GM23338 (cell line): Measurements from ENCODE around the gene CYP4F8. TPM values are rescaled to one million over a fixed set of nuclear protein-coding genes. Genes with fewer than 3 reads are reported as not detected.

ENCODE experiments used
- ATAC-seq: fragments of 200-7000 bp; cut with Tn5 transposase; 3 replicates; pipeline ENCODE4 v1.9.1; 2020
- DNase-seq: peaks from one replicate; pipeline ENCODE4 v3.0.0-alpha.2; 2015; ENCODE audit warnings: low spot score
- H2AFZ ChIP-seq: fragments of 200-600 bp; sonication (generic); 2 replicates; pipeline ENCODE4 v1.8.0; 2016; ENCODE audit warnings: antibody characterized with exemption, mild to moderate bottlenecking, moderate library complexity
- H3F3A ChIP-seq: fragments of 200-600 bp; sonication (generic); replicated peaks from 2 replicates; pipeline ENCODE4 v1.8.0; 2017; ENCODE audit warnings: antibody characterized with exemption, mixed run types, low read depth
- H3K27ac ChIP-seq: fragments of 200-600 bp; sonication (generic); 2 replicates; pipeline ENCODE4 v1.6.1; 2016; ENCODE audit warnings: low read depth
- H3K27me3 ChIP-seq: fragments of 200-600 bp; sonication (generic); 2 replicates; pipeline ENCODE4 v1.8.0; 2016; ENCODE audit warnings: mild to moderate bottlenecking, mixed run types, moderate library complexity; ENCODE audit not compliant: insufficient read depth
- H3K36me3 ChIP-seq: fragments of 200-600 bp; sonication (generic); 2 replicates; pipeline ENCODE4 v1.8.0; 2016; ENCODE audit warnings: mild to moderate bottlenecking; ENCODE audit not compliant: insufficient read depth
- H3K4me1 ChIP-seq: fragments of 200-600 bp; sonication (generic); 2 replicates; pipeline ENCODE4 v1.8.0; 2016; ENCODE audit warnings: mild to moderate bottlenecking, moderate library complexity; ENCODE audit not compliant: insufficient read depth
- H3K4me2 ChIP-seq: fragments of 200-600 bp; sonication (generic); 2 replicates; pipeline ENCODE4 v1.7.1; 2017; ENCODE audit warnings: mixed run types
- H3K4me3 ChIP-seq: fragments of 200-600 bp; sonication (generic); 2 replicates; pipeline ENCODE4 v1.6.1; 2016; ENCODE audit warnings: mixed run types
- H3K79me2 ChIP-seq: fragments of 200-600 bp; sonication (generic); replicated peaks from 2 replicates; pipeline ENCODE4 v1.8.0; 2017; ENCODE audit warnings: mild to moderate bottlenecking; ENCODE audit not compliant: insufficient read depth
- H3K9me2 ChIP-seq: fragments of 200-600 bp; sonication (generic); 2 replicates; pipeline ENCODE4 v1.8.0; 2017; ENCODE audit not compliant: insufficient read depth
- H4K20me1 ChIP-seq: fragments of 200-600 bp; sonication (generic); replicated peaks from 2 replicates; pipeline ENCODE4 v1.8.0; 2017; ENCODE audit warnings: mild to moderate bottlenecking; ENCODE audit not compliant: insufficient read depth
- H3K27ac Mint-ChIP-seq: 2 replicates; pipeline ENCODE4 v1.8.0; 2020; ENCODE audit warnings: inconsistent platforms, mild to moderate bottlenecking, moderate library complexity, mixed read lengths
- H3K27me3 Mint-ChIP-seq: 3 replicates; pipeline ENCODE4 v1.8.0; 2022; ENCODE audit warnings: low read depth, mild to moderate bottlenecking, moderate library complexity, mixed read lengths, inconsistent platforms; ENCODE audit not compliant: insufficient read depth, poor library complexity
- H3K36me3 Mint-ChIP-seq: 3 replicates; pipeline ENCODE4 v1.8.0; 2021; ENCODE audit warnings: low read depth, mild to moderate bottlenecking, inconsistent platforms, moderate library complexity, mixed read lengths
- H3K4me1 Mint-ChIP-seq: 3 replicates; pipeline ENCODE4 v1.8.0; 2020; ENCODE audit warnings: mild to moderate bottlenecking, inconsistent platforms, mixed read lengths
- H3K4me3 Mint-ChIP-seq: 3 replicates; pipeline ENCODE4 v1.8.0; 2021; ENCODE audit warnings: moderate library complexity, mild to moderate bottlenecking, inconsistent platforms, mixed read lengths
- H3K9me3 Mint-ChIP-seq: 3 replicates; pipeline ENCODE4 v1.8.0; 2020; ENCODE audit warnings: moderate library complexity, mild to moderate bottlenecking, inconsistent platforms, mixed read lengths
- CREB1 ChIP-seq: fragments of 250-450 bp; sonication (Bioruptor Pico); IDR thresholded peaks from 2 replicates; pipeline ENCODE4 v1.5.0; 2020; ENCODE audit warnings: low read depth, mild to moderate bottlenecking, moderate library complexity
- CTCF ChIP-seq, 2 experiments: fragments of 200-600 bp in 1 of 2; sonication (generic) in 1 of 2; conservative IDR thresholded peaks; 2 replicates each; pipeline versions ENCODE4 v1.5.1 to v1.6.1; 2016 to 2017; ENCODE audit warnings: antibody characterized with exemption in 2 of 2, low read depth in 2 of 2, mild to moderate bottlenecking in 2 of 2, moderate library complexity in 1 of 2
- JUNB ChIP-seq: IDR thresholded peaks from one replicate; pipeline ENCODE4 v1.6.1; 2016; ENCODE audit warnings: antibody characterized with exemption; ENCODE audit not compliant: unreplicated experiment
- NANOG ChIP-seq: IDR thresholded peaks from 2 replicates; pipeline ENCODE4 v1.6.1; 2016; ENCODE audit warnings: antibody characterized with exemption, borderline replicate concordance
- POLR2AphosphoS5 ChIP-seq: IDR thresholded peaks from 2 replicates; pipeline ENCODE4 v1.6.1; 2016; ENCODE audit warnings: antibody characterized with exemption, low read depth
- STAT1 ChIP-seq: IDR thresholded peaks from one replicate; pipeline ENCODE4 v1.6.1; 2016; ENCODE audit warnings: antibody characterized with exemption; ENCODE audit not compliant: unreplicated experiment
- ZNF114 ChIP-seq: fragments of 250-450 bp; sonication (Bioruptor Pico); IDR thresholded peaks from 2 replicates; pipeline ENCODE4 v1.5.0; 2020; ENCODE audit warnings: mild to moderate bottlenecking, moderate library complexity
- ZNF462 ChIP-seq: fragments of 250-450 bp; sonication (Bioruptor Pico); IDR thresholded peaks from 2 replicates; pipeline ENCODE4 v1.5.0; 2020; ENCODE audit warnings: mild to moderate bottlenecking, moderate library complexity
- polyA plus RNA-seq: library from polyadenylated mRNA; unstranded; fragments of >200 nt; fragmentation: Nextera tagmentation; extraction: Ambion mirVana; gene quantifications from 2 replicates; pipeline ENCODE4 v1.2.1, GENCODE V29; 2016
- total RNA-seq: library from RNA; depleted of rRNA; stranded (reverse); fragments of >200 nt; shearing (Covaris generic); gene quantifications from 2 replicates; pipeline ENCODE4 v1.2.3, GENCODE V29; 2014
- TF ChIP-seq, protein P1 (sequence below): IDR thresholded peaks from one replicate; pipeline ENCODE4 v1.6.1; 2018; ENCODE audit warnings: antibody characterized with exemption; ENCODE audit not compliant: unreplicated experiment

CYP4F8 gene
- total and polyA plus RNA-seq, 2 experiments from 2014 or later: not detected

DNA sequence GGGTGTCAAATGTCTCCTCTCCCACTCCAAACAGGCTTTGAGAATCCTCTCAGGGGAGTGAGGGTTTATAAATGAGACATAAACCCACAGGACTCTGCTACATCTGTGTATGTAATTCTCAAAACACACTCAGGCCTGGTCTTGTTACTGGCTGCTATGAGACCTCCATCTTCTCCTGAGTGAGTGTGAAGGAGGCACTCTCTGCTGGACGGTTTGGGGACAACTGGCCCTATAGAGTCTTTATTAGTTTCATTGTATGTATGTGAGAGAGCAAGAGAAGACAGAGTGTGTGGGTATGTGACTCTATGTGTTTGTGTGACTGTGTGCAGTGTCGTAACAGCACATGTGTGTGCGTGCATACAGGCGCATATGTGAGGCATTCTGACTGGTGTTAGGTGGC lies 48.2 kb downstream of the CYP4F8 start:
- no peak for ATAC-seq
- peaks cover 4% of the 10 kb centered on the region; the same call in 1 of the 2 replicates for H3K36me3 ChIP-seq

GRCh38 chr19:15666186-15666585 lies 51.2 kb downstream of the CYP4F8 start:
- no peak overlapping the region for H3K27ac Mint-ChIP-seq
- H3K27me3 Mint-ChIP-seq: no peaks in the 10 kb centered on the region

More for the DNA sequence above, 48.2 kb downstream of the CYP4F8 start:
- Histone ChIP-seq H3K27me3 (no peaks in the 10 kb centered on the region), H3K9me2 (no peaks in the 10 kb centered on the region), H4K20me1 (no peaks in the 10 kb centered on the region), H3K4me2 (no peak overlapping the region), H3K79me2 (no peaks in the 10 kb centered on the region), H2AFZ (no peak overlapping the region), H3K4me3 (no peak overlapping the region), H3K4me1 (no peaks in the 10 kb centered on the region), H3K27ac (no peak overlapping the region), H3F3A (no peaks in the 10 kb centered on the region)
- TF ChIP-seq CREB1: no peak
- TF ChIP-seq STAT1: no peak
- TF ChIP-seq, protein P1, sequence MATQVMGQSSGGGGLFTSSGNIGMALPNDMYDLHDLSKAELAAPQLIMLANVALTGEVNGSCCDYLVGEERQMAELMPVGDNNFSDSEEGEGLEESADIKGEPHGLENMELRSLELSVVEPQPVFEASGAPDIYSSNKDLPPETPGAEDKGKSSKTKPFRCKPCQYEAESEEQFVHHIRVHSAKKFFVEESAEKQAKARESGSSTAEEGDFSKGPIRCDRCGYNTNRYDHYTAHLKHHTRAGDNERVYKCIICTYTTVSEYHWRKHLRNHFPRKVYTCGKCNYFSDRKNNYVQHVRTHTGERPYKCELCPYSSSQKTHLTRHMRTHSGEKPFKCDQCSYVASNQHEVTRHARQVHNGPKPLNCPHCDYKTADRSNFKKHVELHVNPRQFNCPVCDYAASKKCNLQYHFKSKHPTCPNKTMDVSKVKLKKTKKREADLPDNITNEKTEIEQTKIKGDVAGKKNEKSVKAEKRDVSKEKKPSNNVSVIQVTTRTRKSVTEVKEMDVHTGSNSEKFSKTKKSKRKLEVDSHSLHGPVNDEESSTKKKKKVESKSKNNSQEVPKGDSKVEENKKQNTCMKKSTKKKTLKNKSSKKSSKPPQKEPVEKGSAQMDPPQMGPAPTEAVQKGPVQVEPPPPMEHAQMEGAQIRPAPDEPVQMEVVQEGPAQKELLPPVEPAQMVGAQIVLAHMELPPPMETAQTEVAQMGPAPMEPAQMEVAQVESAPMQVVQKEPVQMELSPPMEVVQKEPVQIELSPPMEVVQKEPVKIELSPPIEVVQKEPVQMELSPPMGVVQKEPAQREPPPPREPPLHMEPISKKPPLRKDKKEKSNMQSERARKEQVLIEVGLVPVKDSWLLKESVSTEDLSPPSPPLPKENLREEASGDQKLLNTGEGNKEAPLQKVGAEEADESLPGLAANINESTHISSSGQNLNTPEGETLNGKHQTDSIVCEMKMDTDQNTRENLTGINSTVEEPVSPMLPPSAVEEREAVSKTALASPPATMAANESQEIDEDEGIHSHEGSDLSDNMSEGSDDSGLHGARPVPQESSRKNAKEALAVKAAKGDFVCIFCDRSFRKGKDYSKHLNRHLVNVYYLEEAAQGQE: no peak
- TF ChIP-seq POLR2AphosphoS5: no peak
- no peak for TF ChIP-seq JUNB
- TF ChIP-seq ZNF114 (CRISPR knock-in tag): no peak
- no peak overlapping the region for H3K27ac Mint-ChIP-seq
- no peak for DNase-seq
- H3K4me1 Mint-ChIP-seq: no peaks in the 10 kb centered on the region
- H3K4me3 Mint-ChIP-seq: no peak overlapping the region
- no peaks in the 10 kb centered on the region for H3K27me3 Mint-ChIP-seq
- peaks cover 24% of the 10 kb centered on the region for H3K36me3 Mint-ChIP-seq
- peaks cover 34% of the 10 kb centered on the region for H3K9me3 Mint-ChIP-seq

More at GRCh38 chr19:15666186-15666585, 51.2 kb downstream of the CYP4F8 start:
- Mint-ChIP-seq H3K4me1 (no peaks in the 10 kb centered on the region), H3K4me3 (no peak overlapping the region), H3K9me3 (peaks cover 8% of the 10 kb centered on the region; the same call in 2 of the 3 replicates), H3K36me3 (peaks cover 27% of the 10 kb centered on the region)
- no peaks in the 10 kb centered on the region for H3K4me1 ChIP-seq
- H3K4me2 ChIP-seq: no peak overlapping the region
- H2AFZ ChIP-seq: no peak overlapping the region
- no peaks in the 10 kb centered on the region for H4K20me1 ChIP-seq
- H3K27ac ChIP-seq: no peak overlapping the region
- H3K27me3 ChIP-seq: no peaks in the 10 kb centered on the region
- TF ChIP-seq CREB1 (no peak), CTCF (conservative IDR thresholded peaks at IDR 0.05; ENCODE audit: low read depth in 2 of 2) (no peak), NANOG (no peak), ZNF462 (no peak)
- no peaks in the 10 kb centered on the region for H3K9me2 ChIP-seq
- peaks cover 7% of the 10 kb centered on the region; the same call in 1 of the 2 replicates for H3K36me3 ChIP-seq
- ATAC-seq (no peak), DNase-seq (no peak)
- no peak overlapping the region for H3K4me3 ChIP-seq
- no peaks in the 10 kb centered on the region for H3F3A ChIP-seq
- no peaks in the 10 kb centered on the region for H3K79me2 ChIP-seq
